Activated T-helper 17 cell treated with anti-CD3 and anti-CD28 coated beads, Interleukin-2, amount 50 U/mL, for 72 hours (primary cell): ENCODE results near the gene PKNOX2. TPM values are rescaled to one million over a fixed set of nuclear protein-coding genes. Genes with fewer than 3 reads are reported as not detected.
A peak's percentile ranks its signal among the peaks of the same experiment; 100 is the strongest.

Source experiments
- ATAC-seq: fragments of 150-1000 bp; cut with Tn5 transposase; replicated peaks from 2 replicates; pipeline ENCODE4 v1.10.0; 2021; ENCODE audit warnings: mild to moderate bottlenecking, moderate library complexity
- H3K27ac Mint-ChIP-seq: one replicate; pipeline ENCODE4 v1.8.0; 2022; ENCODE audit warnings: mixed read lengths
- H3K27me3 Mint-ChIP-seq: one replicate; pipeline ENCODE4 v1.8.0; 2022; ENCODE audit warnings: mixed read lengths
- H3K36me3 Mint-ChIP-seq: one replicate; pipeline ENCODE4 v1.8.0; 2022; ENCODE audit warnings: low read depth, mild to moderate bottlenecking, mixed read lengths
- H3K4me1 Mint-ChIP-seq: one replicate; pipeline ENCODE4 v1.8.0; 2022; ENCODE audit warnings: mixed read lengths
- H3K4me3 Mint-ChIP-seq: one replicate; pipeline ENCODE4 v1.8.0; 2022; ENCODE audit warnings: mild to moderate bottlenecking, mixed read lengths
- H3K9me3 Mint-ChIP-seq: one replicate; pipeline ENCODE4 v1.8.0; 2022; ENCODE audit warnings: mixed read lengths
- total RNA-seq, 2 donors: library from RNA; stranded (reverse); gene quantifications; one replicate each; pipeline ENCODE4 v1.2.3, GENCODE V29; 2022

The PKNOX2 gene
- total RNA-seq, 2 donors from 2014 or later, result not detected

GRCh38 chr11:125449565-125449964, 285.0 kb downstream of the PKNOX2 start:
- Mint-ChIP-seq H3K9me3 (no peaks in the 10 kb centered on the region), H3K27ac (no peak overlapping the region), H3K4me3 (no peak overlapping the region), H3K36me3 (no peaks in the 10 kb centered on the region), H3K27me3 (peaks cover 10% of the 10 kb centered on the region), H3K4me1 (no peaks in the 10 kb centered on the region)
- ATAC-seq, result no peak

DNA sequence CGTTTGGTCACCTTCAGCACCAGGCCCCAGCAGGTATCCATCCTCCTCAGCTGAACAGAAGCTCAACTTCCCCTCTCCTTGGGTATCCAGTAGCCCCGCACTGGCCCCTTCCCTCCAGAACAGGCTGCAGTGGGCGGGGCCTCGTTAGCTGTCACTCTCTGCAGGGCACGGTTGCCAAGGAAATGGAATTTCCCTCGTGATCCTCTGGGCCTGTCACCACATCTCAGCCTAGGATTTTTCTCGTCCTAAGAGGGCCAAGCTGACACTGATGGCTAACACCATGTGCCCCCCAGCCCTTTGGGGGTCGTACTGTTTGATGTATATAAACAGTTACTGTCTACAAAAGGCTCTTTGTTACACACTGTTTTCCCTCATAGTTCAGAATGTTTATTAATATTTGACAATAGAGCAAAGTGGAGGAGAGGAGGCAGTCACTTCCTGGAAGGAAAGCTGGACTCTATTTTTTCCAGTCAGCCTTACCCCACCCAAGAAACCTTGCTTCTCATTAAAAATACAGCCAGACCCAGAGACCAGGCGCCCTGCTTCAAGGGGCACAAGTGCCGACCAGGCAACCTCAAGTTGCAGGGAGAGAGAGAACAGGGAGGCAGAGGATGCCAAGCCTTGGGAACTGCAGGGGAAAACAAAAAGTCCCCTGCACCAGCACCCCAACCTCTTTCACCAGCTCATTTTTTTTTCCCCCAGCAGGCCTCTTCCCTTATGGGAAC, 287.0 kb downstream of the PKNOX2 start:
- Mint-ChIP-seq H3K9me3 (no peaks in the 10 kb centered on the region), H3K4me1 (no peaks in the 10 kb centered on the region), H3K36me3 (no peaks in the 10 kb centered on the region), H3K4me3 (no peak overlapping the region), H3K27me3 (peaks cover 4% of the 10 kb centered on the region), H3K27ac (no peak overlapping the region)
- ATAC-seq, result peak; percentile 59

DNA sequence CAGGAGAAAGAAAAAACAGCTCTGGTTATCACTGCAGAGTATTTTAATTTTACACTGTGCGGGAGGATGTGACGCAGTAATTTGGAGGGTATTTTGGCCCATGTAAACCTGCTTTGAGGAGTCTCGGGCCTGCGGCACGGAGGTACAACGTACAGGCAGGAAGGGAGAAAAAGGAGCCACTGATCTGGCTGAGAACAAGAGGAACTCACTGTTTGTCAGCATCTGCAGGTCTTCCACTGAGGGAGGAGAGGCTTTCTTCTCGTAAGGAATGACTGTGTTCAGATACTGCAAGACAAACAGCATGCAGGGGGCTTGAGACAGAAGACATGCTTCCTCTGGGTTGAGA, 287.5 kb downstream of the PKNOX2 start:
- Mint-ChIP-seq H3K27ac (no peak overlapping the region), H3K9me3 (no peaks in the 10 kb centered on the region), H3K4me3 (no peak overlapping the region), H3K4me1 (no peaks in the 10 kb centered on the region), H3K27me3 (no peaks in the 10 kb centered on the region), H3K36me3 (no peaks in the 10 kb centered on the region)
- ATAC-seq, result no peak

- H3K27me3 Mint-ChIP-seq, result no peaks in the 10 kb centered on the region
- no peaks in the 10 kb centered on the region for H3K36me3 Mint-ChIP-seq
- H3K4me3 Mint-ChIP-seq, result no peak overlapping the region
- H3K27ac Mint-ChIP-seq, result no peak overlapping the region
- no peaks in the 10 kb centered on the region for H3K4me1 Mint-ChIP-seq
- H3K9me3 Mint-ChIP-seq, result no peaks in the 10 kb centered on the region
- ATAC-seq, result no peak
These were observed 289.5 kb downstream of the PKNOX2 start for GRCh38 chr11:125454047-125454446.

DNA sequence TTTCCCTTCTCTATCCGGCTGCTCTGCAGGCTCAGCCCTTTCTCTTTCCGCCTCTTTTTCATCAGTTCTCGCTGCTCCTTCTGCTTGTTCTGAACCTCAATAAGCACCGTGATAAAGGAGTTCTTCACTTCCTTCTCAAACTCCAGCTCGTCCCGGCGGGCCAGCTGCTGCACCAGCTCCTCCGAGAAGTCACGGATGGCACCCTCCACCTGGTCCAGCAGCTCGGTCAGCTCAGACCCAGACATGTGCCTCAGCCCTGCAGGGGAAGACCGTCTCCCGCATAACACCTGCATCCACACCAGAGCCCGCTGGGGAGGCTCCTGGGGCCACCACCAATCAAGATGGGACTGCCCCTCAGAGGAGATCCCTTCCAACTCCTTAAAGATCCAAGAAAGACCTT, 291.3 kb downstream of the PKNOX2 start:
- H3K4me3 Mint-ChIP-seq, result no peak overlapping the region
- H3K9me3 Mint-ChIP-seq, result no peaks in the 10 kb centered on the region
- H3K4me1 Mint-ChIP-seq, result no peaks in the 10 kb centered on the region
- no peak for ATAC-seq
- no peaks in the 10 kb centered on the region for H3K27me3 Mint-ChIP-seq
- no peak overlapping the region for H3K27ac Mint-ChIP-seq
- no peaks in the 10 kb centered on the region for H3K36me3 Mint-ChIP-seq

GRCh38 chr11:125457814-125458343, 293.3 kb downstream of the PKNOX2 start:
- H3K27me3 Mint-ChIP-seq, result no peaks in the 10 kb centered on the region
- ATAC-seq, result no peak
- H3K27ac Mint-ChIP-seq, result no peak overlapping the region
- H3K4me3 Mint-ChIP-seq, result no peak overlapping the region
- no peaks in the 10 kb centered on the region for H3K36me3 Mint-ChIP-seq
- H3K4me1 Mint-ChIP-seq, result no peaks in the 10 kb centered on the region
- H3K9me3 Mint-ChIP-seq, result no peaks in the 10 kb centered on the region

DNA sequence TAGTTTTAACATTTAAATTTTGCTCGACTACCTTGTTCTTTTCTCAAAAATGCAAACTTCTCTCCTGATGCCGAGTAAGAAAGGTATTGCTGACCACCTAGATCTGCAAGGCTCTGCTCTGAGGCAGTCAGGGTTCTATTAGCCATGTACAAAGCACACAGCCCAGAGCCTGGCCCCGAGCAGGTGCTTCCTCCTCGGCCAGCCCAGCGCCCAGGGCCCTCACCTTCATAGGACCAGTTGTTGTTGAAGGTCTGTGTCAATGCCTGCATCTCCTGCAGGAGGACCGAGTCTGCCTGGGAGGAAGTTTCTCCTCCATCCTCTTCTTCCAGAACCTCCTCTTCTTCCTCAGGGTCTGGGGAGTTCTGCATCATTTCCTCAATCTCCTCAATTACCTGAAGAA, 295.7 kb downstream of the PKNOX2 start:
- Mint-ChIP-seq H3K4me1 (no peaks in the 10 kb centered on the region), H3K27ac (no peak overlapping the region), H3K27me3 (peaks cover 9% of the 10 kb centered on the region), H3K9me3 (no peaks in the 10 kb centered on the region), H3K4me3 (no peak overlapping the region), H3K36me3 (no peaks in the 10 kb centered on the region)
- ATAC-seq, result no peak

GRCh38 chr11:125463590-125464269, 299.2 kb downstream of the PKNOX2 start:
- no peaks in the 10 kb centered on the region for H3K9me3 Mint-ChIP-seq
- ATAC-seq, result no peak
- no peaks in the 10 kb centered on the region for H3K4me1 Mint-ChIP-seq
- H3K27ac Mint-ChIP-seq, result no peak overlapping the region
- H3K27me3 Mint-ChIP-seq, result peaks cover 14% of the 10 kb centered on the region
- H3K36me3 Mint-ChIP-seq, result no peaks in the 10 kb centered on the region
- H3K4me3 Mint-ChIP-seq, result no peak overlapping the region

DNA sequence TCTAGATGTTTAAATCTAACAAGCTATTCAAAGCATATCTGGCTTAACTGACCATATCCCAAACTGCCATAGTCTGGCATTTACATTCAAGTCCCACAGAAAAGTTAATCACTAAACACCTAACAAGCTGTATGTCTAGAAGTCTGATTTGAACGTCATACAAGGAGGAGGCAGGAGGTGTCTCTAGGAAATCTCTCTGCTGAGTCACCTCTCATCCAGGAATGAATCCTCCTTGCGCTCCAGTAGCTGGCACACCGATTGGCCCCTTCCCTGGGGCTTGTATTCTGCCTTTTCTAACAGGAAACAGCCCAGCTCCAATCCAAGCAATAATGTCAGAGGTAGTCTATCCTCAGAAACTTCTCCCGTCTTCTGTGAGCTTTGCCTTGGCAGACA, 299.7 kb downstream of the PKNOX2 start:
- H3K36me3 Mint-ChIP-seq, result no peaks in the 10 kb centered on the region
- H3K27ac Mint-ChIP-seq, result no peak overlapping the region
- H3K4me3 Mint-ChIP-seq, result no peak overlapping the region
- ATAC-seq, result no peak
- H3K9me3 Mint-ChIP-seq, result no peaks in the 10 kb centered on the region
- peaks cover 14% of the 10 kb centered on the region for H3K27me3 Mint-ChIP-seq
- H3K4me1 Mint-ChIP-seq, result no peaks in the 10 kb centered on the region

- no peak for ATAC-seq
- Mint-ChIP-seq H3K4me1 (no peaks in the 10 kb centered on the region), H3K27ac (no peak overlapping the region), H3K36me3 (no peaks in the 10 kb centered on the region), H3K9me3 (no peaks in the 10 kb centered on the region), H3K4me3 (no peak overlapping the region), H3K27me3 (peaks cover 14% of the 10 kb centered on the region)
These were observed 300.1 kb downstream of the PKNOX2 start for GRCh38 chr11:125464666-125465065.

GRCh38 chr11:125465255-125465654, 300.7 kb downstream of the PKNOX2 start:
- no peaks in the 10 kb centered on the region for H3K36me3 Mint-ChIP-seq
- no peak for ATAC-seq
- no peak overlapping the region for H3K4me3 Mint-ChIP-seq
- H3K9me3 Mint-ChIP-seq, result no peaks in the 10 kb centered on the region
- no peak overlapping the region for H3K27ac Mint-ChIP-seq
- no peaks in the 10 kb centered on the region for H3K4me1 Mint-ChIP-seq
- peaks cover 18% of the 10 kb centered on the region for H3K27me3 Mint-ChIP-seq

- no peak for ATAC-seq
- no peaks in the 10 kb centered on the region for H3K4me1 Mint-ChIP-seq
- H3K9me3 Mint-ChIP-seq, result no peaks in the 10 kb centered on the region
- peaks cover 21% of the 10 kb centered on the region for H3K27me3 Mint-ChIP-seq
- no peaks in the 10 kb centered on the region for H3K36me3 Mint-ChIP-seq
- H3K4me3 Mint-ChIP-seq, result no peak overlapping the region
- H3K27ac Mint-ChIP-seq, result no peak overlapping the region
These were observed 301.1 kb downstream of the PKNOX2 start for GRCh38 chr11:125465701-125466100.

GRCh38 chr11:125468025-125468424, 303.5 kb downstream of the PKNOX2 start:
- Mint-ChIP-seq H3K27me3 (peaks cover 26% of the 10 kb centered on the region), H3K27ac (no peak overlapping the region), H3K36me3 (no peaks in the 10 kb centered on the region), H3K9me3 (no peaks in the 10 kb centered on the region), H3K4me3 (no peak overlapping the region), H3K4me1 (no peaks in the 10 kb centered on the region)
- ATAC-seq, result no peak

- Mint-ChIP-seq H3K27ac (no peak overlapping the region), H3K27me3 (peaks cover 26% of the 10 kb centered on the region), H3K4me1 (no peaks in the 10 kb centered on the region), H3K9me3 (no peaks in the 10 kb centered on the region), H3K36me3 (no peaks in the 10 kb centered on the region), H3K4me3 (no peak overlapping the region)
- ATAC-seq, result no peak
These were observed 304.3 kb downstream of the PKNOX2 start for GRCh38 chr11:125468852-125469251.

- H3K4me3 Mint-ChIP-seq, result no peak overlapping the region
- H3K27me3 Mint-ChIP-seq, result peaks cover 17% of the 10 kb centered on the region
- H3K36me3 Mint-ChIP-seq, result no peaks in the 10 kb centered on the region
- no peaks in the 10 kb centered on the region for H3K9me3 Mint-ChIP-seq
- no peaks in the 10 kb centered on the region for H3K4me1 Mint-ChIP-seq
- ATAC-seq, result no peak
- H3K27ac Mint-ChIP-seq, result no peak overlapping the region
These were observed 305.8 kb downstream of the PKNOX2 start for GRCh38 chr11:125470355-125470754.
